Epithelial cell of alveolus of lung (primary cell): ENCODE results near the gene CNOT1. TPM values are rescaled to one million over a fixed set of nuclear protein-coding genes. Genes with fewer than 3 reads are reported as not detected.

ENCODE experiments used
- total RNA-seq: library from RNA; depleted of rRNA; stranded (reverse); fragments of >200 nt; gene quantifications from 2 replicates; pipeline ENCODE4 v1.2.1, GENCODE V29; 2015

Gene CNOT1
- total RNA-seq = 73.4 and 83.1 TPM in 2 replicates

DNA sequence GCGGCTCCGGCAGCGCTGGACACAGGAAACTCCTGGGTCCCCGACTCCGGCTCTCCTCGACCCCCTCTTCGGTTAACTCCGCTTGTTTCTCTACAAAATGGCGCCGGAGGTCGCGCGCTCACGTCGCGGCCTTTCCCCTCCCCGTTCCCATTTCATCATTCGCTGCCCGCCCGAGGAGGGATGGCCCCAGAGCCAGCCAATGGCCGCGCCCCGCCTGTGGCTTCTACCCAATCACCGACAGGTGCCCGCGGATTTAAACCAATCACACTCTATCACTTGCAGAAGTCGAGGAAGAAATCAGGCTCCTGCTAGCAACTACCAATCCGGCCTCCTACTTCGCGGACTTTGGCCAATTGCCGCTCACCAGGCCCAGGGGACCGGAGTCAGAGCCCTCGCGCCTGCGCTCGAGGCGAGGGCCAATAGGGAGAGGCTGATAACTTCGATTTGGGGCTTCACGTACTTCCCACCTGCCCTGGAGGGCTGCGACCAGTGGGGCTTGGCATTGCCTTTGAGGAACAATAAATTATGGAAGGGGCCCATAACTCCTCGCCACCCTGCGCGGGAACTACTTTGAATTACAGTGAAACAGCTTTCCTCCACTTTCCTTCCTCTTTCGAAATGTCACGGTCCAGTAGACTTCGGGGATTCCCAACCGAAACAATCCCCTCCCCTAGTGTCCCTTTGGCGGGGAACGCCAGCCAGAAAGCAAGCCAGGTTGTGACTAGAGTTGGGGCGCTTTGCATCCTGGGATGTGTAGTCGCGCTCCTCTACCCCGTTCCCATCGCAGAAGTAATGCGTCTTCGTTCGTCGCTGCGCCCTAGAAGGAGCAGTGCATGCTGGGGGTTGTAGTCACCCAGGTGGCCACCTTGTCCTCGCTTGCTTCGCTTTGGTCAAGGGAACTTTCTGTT lies at the start of gene CNOT1:
TSS of gene CNOT1 (minus strand) at position 94 of the 908 bp plus-strand sequence. CDS start 30,489 bp downstream, outside the sequence.

DNA sequence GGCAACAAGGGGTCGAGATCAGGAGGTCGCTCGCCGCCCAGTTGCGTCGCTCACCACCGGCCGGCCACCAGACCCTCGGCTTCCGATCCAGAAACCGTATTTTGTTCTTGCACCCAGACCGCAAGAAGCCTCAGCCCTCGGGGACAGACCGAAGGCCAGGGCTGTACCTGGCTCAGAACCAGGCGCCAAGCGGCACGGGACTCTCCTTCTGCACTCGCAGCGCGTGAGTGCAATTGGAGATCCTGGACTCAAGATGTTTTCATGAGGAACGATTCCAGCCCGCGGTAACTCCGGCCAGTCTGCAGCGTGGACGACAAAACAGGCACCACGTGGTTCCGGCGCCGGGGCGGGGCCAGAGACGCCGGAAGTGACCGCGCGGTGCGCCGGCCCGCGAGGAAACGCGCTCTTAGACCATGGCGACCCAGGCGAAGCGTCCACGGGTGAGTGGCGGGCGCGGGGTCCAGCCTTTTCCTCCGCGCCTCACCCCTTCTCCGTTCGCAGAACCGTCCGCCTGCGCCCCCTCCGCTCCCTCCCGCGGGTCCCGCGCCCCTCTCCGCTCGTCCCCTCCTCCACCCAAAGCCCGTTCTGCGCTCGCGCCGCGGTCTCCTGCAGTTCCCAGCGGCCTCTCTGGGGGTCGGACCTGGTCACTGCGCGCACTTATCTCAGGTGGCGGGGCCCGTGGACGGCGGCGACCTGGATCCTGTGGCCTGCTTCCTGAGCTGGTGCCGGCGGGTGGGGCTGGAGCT lies 114.3 kb downstream of the CNOT1 start, which contains the start of gene SETD6:
TSS of gene SETD6 (plus strand) at position 393 of the 746 bp plus-strand sequence. CDS start at position 414, 21 bp downstream.

DNA sequence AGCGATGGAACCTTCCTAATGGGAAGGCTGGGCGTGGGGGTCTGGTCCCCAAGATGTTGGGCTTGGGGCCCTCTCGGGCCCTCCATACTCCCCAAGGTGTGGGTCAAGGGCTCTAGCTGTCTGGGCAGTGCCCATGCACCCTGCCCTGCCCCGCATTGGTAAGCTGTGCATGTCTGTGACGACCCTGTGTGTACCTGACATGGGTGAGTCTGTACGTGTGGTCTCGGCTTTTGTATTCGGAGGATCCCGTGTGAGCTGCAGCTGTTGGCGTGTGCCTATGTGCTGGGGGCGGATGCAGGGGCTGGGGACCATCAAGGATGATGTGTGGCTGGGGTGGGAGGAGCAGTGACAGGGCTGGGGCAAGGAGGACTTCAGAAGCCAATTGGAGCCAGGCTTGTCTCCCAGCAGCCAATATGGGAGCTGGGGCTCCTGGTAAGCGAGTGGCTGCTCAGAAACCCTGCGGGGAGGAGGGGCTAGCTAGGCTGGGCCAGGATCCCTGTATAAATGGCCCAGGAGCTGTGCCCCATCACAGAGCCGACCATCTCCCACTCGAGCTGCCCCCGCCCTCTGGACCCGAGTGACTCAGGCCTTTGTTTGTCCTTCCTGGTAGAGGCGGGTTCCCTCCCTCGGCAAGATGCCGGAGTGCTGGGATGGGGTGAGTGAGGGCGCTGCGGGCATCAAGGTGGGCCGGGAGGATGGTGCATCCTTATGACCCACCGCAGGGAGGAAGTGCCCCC lies 129.8 kb downstream of the CNOT1 start, which contains the start of gene NDRG4:
TSS of gene NDRG4 (plus strand) at position 529 of the 737 bp plus-strand sequence. CDS start at position 635, 106 bp downstream.

Other genes starting within 250 kb of the CNOT1 start
- 4.4 and 7.4 TPM in 2 replicates for gene GINS3, start 237.4 kb downstream of the CNOT1 start, total RNA-seq
- 18.7 and 28.7 TPM in 2 replicates for gene NDRG4, start 129.7 kb downstream of the CNOT1 start, total RNA-seq
- gene SETD6, start 114.3 kb downstream of the CNOT1 start, total RNA-seq = 3.6 and 8.5 TPM in 2 replicates
- gene SLC38A7, start 54.9 kb upstream of the CNOT1 start, total RNA-seq = 13.4 and 13.7 TPM in 2 replicates
- gene GOT2, start 104.5 kb upstream of the CNOT1 start, total RNA-seq = 66.1 and 90.4 TPM in 2 replicates